ENCODE results near the gene SH3RF3. TPM values are rescaled to one million over a fixed set of nuclear protein-coding genes. Genes with fewer than 3 reads are reported as not detected.

Gene SH3RF3
- total RNA-seq, 4 donors from 2014 or later, result 2.8 to 5.7 (median 3.0) TPM

- DNase-seq (no peak), ATAC-seq (no peak)
- no peak overlapping the region for H3K4me3 ChIP-seq
- intact Hi-C loops (cut with DNase I; ENCODE audit: low total_unique reads), result no loop called here
- H3K4me1 ChIP-seq, result peaks cover 4 to 15% of the 10 kb centered on the region in 2 donors
- no peaks in the 10 kb centered on the region for H3K36me3 ChIP-seq
- no peaks in the 10 kb centered on the region for H3K9me3 ChIP-seq
- in situ Hi-C loops (cut with MboI; ENCODE audit: low sequenced_read_pairs in 4 of 4), result no loop called here
- H3K27ac ChIP-seq, result no peak overlapping the region
- H3K27me3 ChIP-seq, result no peaks in the 10 kb centered on the region
- TF ChIP-seq POLR2A (IDR thresholded peaks at IDR 0.05) (no peak), CTCF (IDR thresholded peaks at IDR 0.05 in 4 of 5, conservative IDR thresholded peaks at IDR 0.05 in 1 of 5) (no peak)
Measured at GRCh38 chr2:109153005-109153784, 24.2 kb downstream of the SH3RF3 start.

DNA sequence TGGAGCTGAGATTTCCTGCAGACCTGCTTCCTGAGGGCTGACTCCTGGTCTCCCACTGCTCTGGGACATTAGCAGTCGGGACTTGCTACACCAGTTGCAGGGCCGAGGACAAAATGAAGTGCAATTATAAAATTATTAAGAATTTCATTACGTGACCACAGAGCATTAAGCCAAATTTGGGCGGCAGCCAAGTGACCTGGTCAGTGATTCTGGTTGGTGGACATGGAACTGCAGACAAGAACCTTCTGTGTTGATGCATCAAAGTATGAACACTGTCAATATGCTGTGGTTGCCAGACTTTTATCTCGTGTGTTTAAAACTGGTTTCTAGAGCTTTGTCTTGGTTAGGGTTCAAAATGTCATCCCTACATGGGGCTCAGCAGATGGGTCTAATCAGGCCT, 24.8 kb downstream of the SH3RF3 start:
- no peaks in the 10 kb centered on the region for H3K27me3 ChIP-seq
- in situ Hi-C loops (cut with MboI; ENCODE audit: low sequenced_read_pairs in 4 of 4), result no loop called here
- H3K4me3 ChIP-seq, result no peak overlapping the region
- ATAC-seq (no peak), DNase-seq (no peak)
- H3K27ac ChIP-seq, result no peak overlapping the region
- no peaks in the 10 kb centered on the region for H3K36me3 ChIP-seq
- intact Hi-C loops (cut with DNase I; ENCODE audit: low total_unique reads), result no loop called here
- H3K9me3 ChIP-seq, result no peaks in the 10 kb centered on the region
- TF ChIP-seq POLR2A (IDR thresholded peaks at IDR 0.05) (no peak), CTCF (IDR thresholded peaks at IDR 0.05 in 4 of 5, conservative IDR thresholded peaks at IDR 0.05 in 1 of 5) (no peak)
- H3K4me1 ChIP-seq, result peaks cover 4 to 15% of the 10 kb centered on the region in 2 donors

- peaks cover 4 to 15% of the 10 kb centered on the region in 2 donors for H3K4me1 ChIP-seq
- DNase-seq, result no peak
- no peak for ATAC-seq
- TF ChIP-seq POLR2A (IDR thresholded peaks at IDR 0.05) (no peak), CTCF (IDR thresholded peaks at IDR 0.05 in 4 of 5, conservative IDR thresholded peaks at IDR 0.05 in 1 of 5) (no peak)
- no peaks in the 10 kb centered on the region for H3K27me3 ChIP-seq
- no peaks in the 10 kb centered on the region for H3K36me3 ChIP-seq
- intact Hi-C loops (cut with DNase I; ENCODE audit: low total_unique reads), result no loop called here
- in situ Hi-C loops (cut with MboI; ENCODE audit: low sequenced_read_pairs in 4 of 4), result no loop called here
- no peak overlapping the region for H3K27ac ChIP-seq
- no peak overlapping the region for H3K4me3 ChIP-seq
- no peaks in the 10 kb centered on the region for H3K9me3 ChIP-seq
Measured at GRCh38 chr2:109154226-109154625, 25.2 kb downstream of the SH3RF3 start.

DNA sequence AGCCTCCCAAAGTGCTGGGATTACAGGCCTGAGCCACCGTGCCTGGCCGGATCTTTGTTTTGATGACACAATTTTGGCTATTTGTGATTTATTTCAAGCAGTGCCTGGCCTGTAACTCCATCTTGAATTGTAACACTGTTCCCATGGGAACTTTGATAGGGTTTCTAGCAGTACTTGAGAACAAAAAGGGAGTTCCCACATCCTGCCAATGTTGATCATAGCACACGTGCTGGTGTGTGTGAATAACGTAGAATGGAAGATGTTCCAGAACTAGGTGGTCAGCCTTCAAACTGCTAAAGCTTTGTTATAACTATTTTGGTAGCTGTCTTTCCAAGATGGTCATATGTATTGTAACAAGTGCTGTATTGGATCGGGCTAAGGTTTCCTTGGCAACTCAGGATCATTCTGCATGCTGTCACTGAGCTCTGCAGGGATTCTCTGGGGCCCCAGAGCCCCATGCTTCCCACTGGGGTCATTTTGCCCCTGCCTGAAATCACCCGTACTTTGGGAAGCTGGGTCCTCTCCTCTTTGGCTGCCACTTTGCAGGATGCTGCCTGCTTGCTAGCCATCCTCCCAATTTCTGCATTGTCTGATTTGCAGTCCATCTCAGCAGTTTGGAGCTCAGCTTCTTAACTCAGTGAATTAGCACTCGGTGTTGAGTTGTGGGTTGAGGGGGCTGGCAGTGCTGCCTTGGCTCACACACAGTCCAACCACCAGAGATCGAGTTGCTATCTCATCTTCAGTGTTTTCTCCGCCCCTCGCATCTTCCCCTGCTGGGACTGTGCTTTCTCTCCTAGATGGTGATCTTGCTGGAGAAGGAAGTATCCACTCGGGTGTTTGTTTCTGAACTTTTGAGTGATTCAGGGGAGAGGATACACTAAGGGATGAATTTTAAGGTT, 26.8 kb downstream of the SH3RF3 start:
- Histone ChIP-seq H3K9me3 (no peaks in the 10 kb centered on the region), H3K4me1 (peaks cover 4 to 15% of the 10 kb centered on the region in 2 donors), H3K27me3 (no peaks in the 10 kb centered on the region), H3K36me3 (no peaks in the 10 kb centered on the region), H3K27ac (no peak overlapping the region), H3K4me3 (no peak overlapping the region)
- DNase-seq, result no peak
- intact Hi-C loops (cut with DNase I; ENCODE audit: low total_unique reads) (no loop called here), in situ Hi-C loops (cut with MboI; ENCODE audit: low sequenced_read_pairs in 4 of 4) (no loop called here)
- TF ChIP-seq POLR2A (IDR thresholded peaks at IDR 0.05) (no peak), CTCF (IDR thresholded peaks at IDR 0.05 in 4 of 5, conservative IDR thresholded peaks at IDR 0.05 in 1 of 5) (no peak)
- ATAC-seq, result peak; percentile 69 to 81
